SW480 (cell line): ENCODE data around the gene IL17D.
A peak's percentile ranks its signal among the peaks of the same experiment; 100 is the strongest.

Source experiments
- DNase-seq: peaks from one replicate; pipeline ENCODE4 v3.0.0-alpha.2; 2016; ENCODE audit warnings: low spot score

The IL17D gene

GRCh38 chr13:20691616-20692015 lies 11.9 kb upstream of the IL17D start:
- no peak for DNase-seq

- DNase-seq = no peak
Observed at GRCh38 chr13:20696073-20696472, 7.4 kb upstream of the IL17D start.

GRCh38 chr13:20699715-20700114 lies 3.8 kb upstream of the IL17D start:
- no peak for DNase-seq

- no peak for DNase-seq
Observed at GRCh38 chr13:20700288-20700687, 3.2 kb upstream of the IL17D start.

- DNase-seq = no peak
Observed at GRCh38 chr13:20701461-20701860, 2.0 kb upstream of the IL17D start.

GRCh38 chr13:20702530-20702914 lies 977 bp upstream of the IL17D start:
- DNase-seq = peak; percentile 42

- DNase-seq = peak; percentile 93
Observed at GRCh38 chr13:20703780-20704458, 420 bp downstream of the IL17D start.

- peak; percentile 27 for DNase-seq
Observed at GRCh38 chr13:20704459-20705069, 1.1 kb downstream of the IL17D start.

GRCh38 chr13:20706661-20707060 lies 3.2 kb downstream of the IL17D start:
- DNase-seq = no peak

- no peak for DNase-seq
Observed at GRCh38 chr13:20708216-20708615, 4.7 kb downstream of the IL17D start.

- DNase-seq = no peak
Observed at GRCh38 chr13:20709369-20709768, 5.9 kb downstream of the IL17D start.

GRCh38 chr13:20709782-20710181 lies 6.3 kb downstream of the IL17D start:
- DNase-seq = no peak

- DNase-seq = peak; percentile 36
Observed at GRCh38 chr13:20711301-20712044, 8.0 kb downstream of the IL17D start.

- DNase-seq = peak; percentile 20
Observed at GRCh38 chr13:20713014-20713376, 9.5 kb downstream of the IL17D start.

GRCh38 chr13:20713751-20714150 lies 10.3 kb downstream of the IL17D start:
- DNase-seq = peak; percentile 52

- DNase-seq = peak; percentile 38
Observed at GRCh38 chr13:20714161-20714560, 10.7 kb downstream of the IL17D start.

GRCh38 chr13:20714563-20715329 lies 11.2 kb downstream of the IL17D start:
- no peak for DNase-seq

- DNase-seq = no peak
Observed at GRCh38 chr13:20715330-20715712, 11.8 kb downstream of the IL17D start.

- peak; percentile 14 for DNase-seq
Observed at GRCh38 chr13:20716951-20717350, 13.5 kb downstream of the IL17D start.

- DNase-seq = no peak
Observed at GRCh38 chr13:20717581-20718542, 14.4 kb downstream of the IL17D start.

GRCh38 chr13:20718958-20719566 lies 15.6 kb downstream of the IL17D start:
- no peak for DNase-seq
